NCI-H526 treated with DMSO at 0.1 percent for 48 hours (cell line): ENCODE measurements around the gene TAS2R31.

Experiments used
- DNase-seq: peaks from one replicate; lab custom pipeline; 2025; lab: John Stamatoyannopoulos, UW

TAS2R31 gene

DNA sequence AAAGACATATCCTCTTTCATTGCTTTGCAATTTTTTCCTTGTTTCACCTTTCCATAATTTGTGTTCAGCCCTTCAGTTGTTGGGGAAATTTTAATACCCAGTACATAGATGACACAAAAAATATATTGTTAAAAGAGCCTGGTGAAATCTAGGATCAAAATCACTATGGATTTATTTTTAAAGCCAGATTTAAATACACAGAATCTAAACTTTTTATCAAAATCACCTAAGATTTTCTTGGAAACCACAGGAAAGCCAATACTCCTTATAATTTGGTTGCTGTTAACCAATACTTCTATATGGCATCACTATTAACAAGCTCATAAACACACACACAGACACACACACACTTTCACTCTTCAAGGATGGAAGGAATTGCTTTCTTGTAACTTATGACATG is 33.0 kb downstream of the TAS2R31 start, which contains the start of gene TAS2R20:
Gene TAS2R20, minus strand, starts transcription at position 101 of the 400 bp plus-strand sequence. CDS start 429 bp downstream, outside the sequence.
- no peak for DNase-seq

DNA sequence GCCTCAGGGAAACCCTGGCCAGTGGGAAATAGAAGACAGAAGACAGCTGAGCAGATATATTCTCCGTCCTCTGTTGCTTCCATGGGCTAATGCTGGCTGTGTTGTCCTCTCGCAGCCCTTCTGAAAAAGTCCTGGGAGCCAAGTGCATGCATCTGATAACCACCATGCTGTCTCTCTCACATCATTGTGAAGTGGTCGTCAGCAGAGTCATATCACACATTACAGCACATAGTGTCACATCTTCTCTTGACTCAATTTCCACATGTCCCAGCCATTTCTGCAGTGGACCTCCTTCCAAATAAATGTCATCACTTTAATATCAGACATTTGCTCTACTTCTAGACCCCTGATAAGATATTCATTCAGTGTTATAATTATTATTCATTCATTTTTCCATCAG is 36.9 kb downstream of the TAS2R31 start:
- no peak for DNase-seq

DNA sequence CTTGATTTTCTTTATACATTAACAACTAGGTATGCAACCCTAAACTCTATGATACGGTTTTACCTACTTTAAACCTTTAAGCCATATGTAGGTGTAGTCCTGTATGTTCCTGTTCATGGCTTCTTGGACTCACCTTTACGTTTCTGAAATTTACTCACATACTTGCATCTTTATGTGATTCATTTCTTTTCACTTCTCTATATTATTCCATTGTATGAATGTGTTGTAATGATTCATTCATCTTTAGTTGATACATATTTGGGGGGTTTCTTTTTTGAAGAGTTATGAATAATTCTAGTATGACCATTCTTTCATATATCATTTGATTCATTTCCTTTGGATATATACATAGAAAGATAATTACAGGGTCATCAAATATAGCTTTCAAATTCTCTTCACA is 42.1 kb downstream of the TAS2R31 start:
- no peak for DNase-seq

DNA sequence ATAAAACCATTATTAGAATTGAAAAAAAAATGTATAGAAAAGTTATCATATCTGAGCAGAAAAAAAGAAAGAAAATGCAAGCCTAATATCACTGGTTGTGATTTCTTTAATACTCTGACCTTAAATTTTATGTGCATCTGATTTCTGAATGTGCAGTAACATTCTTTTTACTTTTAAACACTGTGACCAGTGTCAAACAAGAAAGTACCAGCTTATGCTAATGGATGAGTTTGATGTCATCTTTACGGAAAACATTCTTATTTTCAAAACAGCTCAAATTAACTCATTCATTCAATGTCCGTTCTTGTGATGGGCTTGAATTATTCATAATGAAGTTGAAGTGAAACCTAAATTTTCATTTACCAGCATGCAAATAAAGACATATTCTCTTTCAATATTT is 44.4 kb downstream of the TAS2R31 start, which contains the start of gene TAS2R50:
Gene TAS2R50, minus strand, starts transcription at position 101 of the 400 bp plus-strand sequence. Its CDS starts 52 bp downstream, at position 49.
- no peak for DNase-seq

DNA sequence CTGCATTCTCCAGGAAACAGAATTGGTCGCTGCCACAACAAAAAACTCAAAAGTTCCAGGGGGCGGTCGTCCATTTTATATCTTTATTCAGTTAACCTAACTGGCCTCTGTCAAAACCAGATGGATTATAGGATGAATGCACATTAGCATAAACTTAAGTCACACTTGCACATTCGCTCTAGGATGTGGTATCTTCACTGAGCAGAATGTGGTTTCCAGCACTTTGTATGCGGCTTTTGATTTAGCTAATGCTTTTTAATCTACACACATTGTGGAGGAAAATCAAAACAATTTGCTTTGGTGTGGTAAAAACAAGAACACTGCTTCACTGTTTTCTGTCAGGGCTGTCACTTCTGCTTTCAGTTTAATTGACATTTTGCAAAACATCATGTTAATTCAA is 49.0 kb downstream of the TAS2R31 start:
- DNase-seq: no peak
